NCI-H2107 (cell line): Measurements from ENCODE around the gene PPP2R2C.

ENCODE experiments used
- DNase-seq: peaks from one replicate; lab custom pipeline; 2025; lab: John Stamatoyannopoulos, UW

Gene PPP2R2C

DNA sequence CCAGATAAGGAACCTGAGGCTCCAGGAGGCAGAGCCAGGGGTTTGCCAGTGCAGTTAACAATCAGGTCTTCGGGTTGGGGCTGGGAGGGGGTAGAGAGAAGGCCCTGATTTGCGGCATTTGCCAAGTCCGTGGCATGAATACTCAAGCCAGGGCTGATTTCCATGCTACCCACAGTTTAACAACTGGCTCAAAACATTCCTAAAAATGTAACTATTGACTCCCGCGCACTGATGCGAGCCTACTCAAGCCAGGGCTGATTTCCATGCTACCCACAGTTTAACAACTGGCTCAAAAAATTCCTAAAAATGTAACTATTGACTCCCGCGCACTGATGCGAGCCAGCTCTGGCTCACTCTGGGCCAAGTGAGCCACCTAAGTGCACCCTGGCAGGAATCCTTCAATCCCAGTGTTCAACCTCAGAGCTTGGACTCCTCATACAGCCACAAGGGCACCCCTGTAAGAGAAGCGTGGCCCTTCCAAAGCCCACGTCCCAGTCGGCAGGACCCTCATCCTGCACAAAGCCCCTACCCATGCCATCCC lies 75.6 kb downstream of the PPP2R2C start:
- no peak for DNase-seq

GRCh38 chr4:6395466-6396228 lies 76.8 kb downstream of the PPP2R2C start:
- no peak for DNase-seq

DNA sequence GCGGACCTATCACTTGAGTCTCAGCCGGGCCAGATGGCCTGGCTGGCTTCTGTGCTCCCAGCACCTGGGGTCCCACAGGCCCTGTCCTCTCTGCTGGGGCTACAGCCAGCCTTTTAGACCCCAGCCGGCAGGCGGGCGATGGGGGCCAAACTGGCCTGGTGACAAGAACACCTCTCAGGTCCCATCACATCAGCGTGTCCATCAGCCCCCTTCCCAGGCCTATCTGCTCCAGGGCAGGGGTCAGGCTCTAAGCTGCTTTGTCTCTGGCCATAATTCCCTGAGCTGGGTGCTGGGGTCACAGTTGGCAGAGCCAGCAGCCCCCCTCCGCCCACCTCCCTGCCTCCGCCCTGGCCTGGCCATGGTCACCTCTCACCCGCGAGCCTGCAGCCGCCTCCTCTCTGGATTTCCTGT lies 77.7 kb downstream of the PPP2R2C start:
- DNase-seq: no peak

GRCh38 chr4:6393544-6394475 lies 78.6 kb downstream of the PPP2R2C start:
- DNase-seq: no peak

- no peak for DNase-seq
Measured at GRCh38 chr4:6393066-6393465, 79.3 kb downstream of the PPP2R2C start.

DNA sequence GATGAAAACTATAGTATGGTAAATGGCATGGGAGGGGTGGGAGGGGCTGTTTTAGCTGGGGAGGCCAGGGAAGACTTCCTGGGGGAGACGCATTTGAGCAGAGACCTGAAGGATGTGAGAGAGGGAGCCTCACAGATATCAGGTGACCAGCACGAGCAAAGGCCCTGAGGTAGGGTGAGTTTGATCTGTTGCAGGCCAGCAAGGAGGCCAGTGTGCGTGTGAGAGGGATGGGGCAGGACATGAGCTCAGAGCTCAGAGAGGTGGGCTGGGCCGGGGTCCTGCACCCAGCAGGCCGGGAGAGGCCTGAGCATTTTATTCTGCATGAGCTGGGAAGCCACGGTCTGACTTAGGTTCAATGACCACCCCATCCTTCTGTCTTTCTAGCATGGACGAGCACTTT lies 80.0 kb downstream of the PPP2R2C start:
- DNase-seq: no peak

DNA sequence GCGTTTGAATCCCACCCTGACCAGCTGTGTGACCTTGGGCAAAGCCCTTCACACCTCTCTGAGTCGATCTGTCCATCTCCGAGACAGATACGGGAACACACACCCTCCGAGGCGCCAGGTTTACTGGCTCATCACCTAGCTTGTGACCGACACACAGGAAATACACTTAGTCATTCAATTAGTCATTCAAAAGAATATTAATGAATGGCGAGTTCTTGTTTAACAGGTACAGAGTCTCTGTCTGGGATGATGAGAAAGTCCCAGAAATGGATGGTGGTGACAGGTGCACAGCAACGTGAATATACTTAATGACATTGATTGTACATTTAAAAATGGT lies 80.6 kb downstream of the PPP2R2C start:
- no peak for DNase-seq

DNA sequence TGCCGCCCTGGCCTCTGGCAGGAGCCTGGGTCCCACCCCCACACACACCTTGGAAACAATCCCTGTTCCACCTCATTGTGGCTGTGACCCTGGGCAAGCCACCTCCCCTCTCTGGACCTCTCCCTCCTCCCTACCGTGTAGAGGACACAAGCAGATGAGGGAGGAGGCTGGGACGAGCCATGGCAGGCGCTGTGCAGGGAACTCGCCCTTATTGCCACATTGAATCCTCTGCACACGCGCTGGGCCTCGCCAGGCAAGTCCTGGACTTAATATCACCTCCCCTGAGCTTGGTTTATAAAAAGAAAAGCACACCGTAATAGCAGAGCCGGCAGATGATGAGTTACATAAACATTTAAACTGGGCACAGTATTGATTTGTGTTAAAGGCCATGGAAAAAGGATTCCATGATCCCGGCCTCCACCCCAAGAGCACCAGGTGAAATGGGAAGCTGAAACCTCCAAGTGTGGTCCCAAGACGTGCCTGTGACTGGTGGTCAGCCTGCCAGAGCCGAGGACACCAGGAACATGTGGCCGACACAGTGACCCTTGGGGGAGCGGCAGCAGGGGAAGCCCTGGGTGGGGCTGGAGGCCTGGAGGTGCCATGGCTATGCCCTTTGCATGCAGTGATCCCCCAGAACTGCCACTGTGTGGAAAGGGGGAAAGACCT lies 81.1 kb downstream of the PPP2R2C start:
- no peak for DNase-seq

GRCh38 chr4:6390356-6390755 lies 82.1 kb downstream of the PPP2R2C start:
- DNase-seq: no peak

DNA sequence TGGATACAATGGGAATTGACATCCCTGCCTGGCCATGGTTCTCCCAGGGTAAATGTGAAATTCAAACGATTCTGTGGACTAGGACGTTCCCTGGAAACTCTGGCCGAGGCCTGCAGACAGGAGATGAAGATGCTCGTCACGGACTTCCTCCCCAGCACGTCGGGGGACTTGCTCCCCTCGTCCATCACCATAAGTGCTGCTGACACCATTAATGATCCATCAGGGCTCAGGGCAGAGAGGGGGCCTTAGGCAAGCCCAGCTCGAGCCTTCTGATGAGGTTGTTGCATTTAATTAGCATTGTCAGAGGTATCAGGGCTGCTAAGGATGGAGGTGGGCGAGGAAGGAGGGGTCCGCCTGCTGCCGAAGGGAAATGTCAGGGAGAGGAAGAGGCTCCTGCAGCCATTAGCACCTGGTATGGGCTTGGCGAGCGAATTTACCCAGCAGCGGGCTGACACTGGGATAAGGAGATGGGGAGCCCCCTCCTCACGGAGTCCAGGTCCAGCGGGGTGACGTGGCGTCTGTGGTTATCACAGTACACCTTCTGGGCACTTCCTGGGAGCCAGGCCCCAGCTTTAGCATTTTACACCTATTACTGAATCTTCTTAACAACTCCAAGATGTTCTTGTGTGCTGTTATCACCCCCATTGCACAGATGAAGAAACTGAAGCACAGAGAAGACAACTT lies 83.1 kb downstream of the PPP2R2C start:
- no peak for DNase-seq

DNA sequence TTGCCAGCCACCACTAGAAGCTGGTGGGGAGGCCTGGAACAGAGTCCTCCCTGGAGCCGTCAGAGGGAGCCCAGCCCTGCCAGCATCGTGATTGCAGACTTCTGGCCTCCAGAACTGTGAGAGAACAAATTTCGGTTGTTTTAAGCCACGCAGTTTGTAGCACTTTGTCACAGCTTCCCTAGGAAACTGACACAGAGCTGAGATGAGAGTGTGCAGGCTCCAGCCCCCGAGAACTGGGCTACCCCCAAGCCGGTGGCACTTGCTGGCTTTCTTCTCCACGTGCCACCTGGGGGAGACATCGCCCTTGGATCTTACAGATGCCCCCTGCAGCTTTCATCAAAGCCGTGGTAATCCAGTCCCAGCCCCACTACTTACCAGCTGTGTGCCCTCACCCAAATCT lies 83.7 kb downstream of the PPP2R2C start:
- no peak for DNase-seq

GRCh38 chr4:6387946-6388345 lies 84.5 kb downstream of the PPP2R2C start:
- no peak for DNase-seq

GRCh38 chr4:6386091-6386490 lies 86.3 kb downstream of the PPP2R2C start:
- DNase-seq: no peak

DNA sequence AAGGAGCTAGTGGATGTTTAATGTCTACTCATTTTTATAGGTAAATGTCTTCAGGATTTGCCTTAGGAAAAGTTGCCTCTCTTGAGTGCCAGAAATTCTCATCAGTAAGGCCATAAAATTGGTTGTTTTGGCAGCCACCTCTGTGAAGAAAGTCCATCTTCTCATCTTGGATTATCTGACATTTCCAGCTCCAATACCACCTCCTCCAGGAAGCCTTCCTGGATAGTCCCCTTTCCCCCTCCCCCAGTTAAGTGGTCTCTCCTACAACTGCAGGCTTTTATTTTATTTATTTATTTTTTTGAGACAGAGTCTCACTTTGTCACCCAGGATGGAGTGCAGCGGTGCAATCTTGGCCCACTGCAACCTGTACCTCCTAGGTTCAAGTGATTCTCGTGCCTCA lies 87.1 kb downstream of the PPP2R2C start:
- DNase-seq: no peak

DNA sequence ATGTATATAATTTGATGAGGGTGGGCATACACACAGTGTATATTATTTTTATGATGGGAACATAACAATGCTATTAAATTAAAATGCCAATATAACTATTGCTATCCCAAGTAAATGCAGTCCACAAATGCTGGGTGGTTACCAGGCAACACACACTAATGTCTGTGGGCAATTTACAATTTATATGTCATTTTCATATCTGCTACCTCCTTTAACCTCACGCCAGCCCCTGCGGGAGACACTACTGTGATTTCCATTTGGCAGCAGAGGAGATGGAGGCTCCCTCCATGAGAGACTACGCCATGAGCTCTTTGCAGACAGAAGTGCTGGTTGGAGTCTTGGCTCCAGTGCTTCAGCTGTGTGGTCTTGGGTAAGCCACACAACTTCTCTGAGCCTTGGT lies 87.9 kb downstream of the PPP2R2C start:
- DNase-seq: no peak

- no peak for DNase-seq
Measured at GRCh38 chr4:6383929-6384328, 88.5 kb downstream of the PPP2R2C start.

DNA sequence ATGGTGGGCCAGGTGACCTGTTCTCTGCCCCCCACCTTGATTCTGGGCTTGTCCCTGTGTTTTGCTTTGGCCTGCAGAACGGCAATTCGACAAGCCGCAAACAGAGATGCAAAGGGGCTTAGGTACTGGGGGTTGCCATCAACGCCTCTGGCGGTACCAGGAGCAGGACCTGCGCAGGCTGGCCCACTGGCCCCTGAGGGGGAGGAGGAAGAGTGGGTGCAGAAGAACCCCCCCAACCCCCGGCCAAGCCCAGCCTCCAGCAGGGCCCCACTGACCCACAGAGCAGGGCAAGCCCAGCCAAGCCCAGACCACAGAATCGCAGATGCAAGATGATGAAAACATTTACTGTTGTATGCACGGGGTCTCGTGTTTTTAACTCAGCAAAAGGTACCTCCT lies 89.4 kb downstream of the PPP2R2C start:
- DNase-seq: no peak

GRCh38 chr4:6381571-6382123 lies 90.8 kb downstream of the PPP2R2C start:
- DNase-seq: no peak

- no peak for DNase-seq
Measured at GRCh38 chr4:6380746-6381410, 91.5 kb downstream of the PPP2R2C start.

- DNase-seq: no peak
Measured at GRCh38 chr4:6379767-6380745, 92.4 kb downstream of the PPP2R2C start.
